Measurements from ENCODE around the gene GDF10.

The GDF10 gene

DNA sequence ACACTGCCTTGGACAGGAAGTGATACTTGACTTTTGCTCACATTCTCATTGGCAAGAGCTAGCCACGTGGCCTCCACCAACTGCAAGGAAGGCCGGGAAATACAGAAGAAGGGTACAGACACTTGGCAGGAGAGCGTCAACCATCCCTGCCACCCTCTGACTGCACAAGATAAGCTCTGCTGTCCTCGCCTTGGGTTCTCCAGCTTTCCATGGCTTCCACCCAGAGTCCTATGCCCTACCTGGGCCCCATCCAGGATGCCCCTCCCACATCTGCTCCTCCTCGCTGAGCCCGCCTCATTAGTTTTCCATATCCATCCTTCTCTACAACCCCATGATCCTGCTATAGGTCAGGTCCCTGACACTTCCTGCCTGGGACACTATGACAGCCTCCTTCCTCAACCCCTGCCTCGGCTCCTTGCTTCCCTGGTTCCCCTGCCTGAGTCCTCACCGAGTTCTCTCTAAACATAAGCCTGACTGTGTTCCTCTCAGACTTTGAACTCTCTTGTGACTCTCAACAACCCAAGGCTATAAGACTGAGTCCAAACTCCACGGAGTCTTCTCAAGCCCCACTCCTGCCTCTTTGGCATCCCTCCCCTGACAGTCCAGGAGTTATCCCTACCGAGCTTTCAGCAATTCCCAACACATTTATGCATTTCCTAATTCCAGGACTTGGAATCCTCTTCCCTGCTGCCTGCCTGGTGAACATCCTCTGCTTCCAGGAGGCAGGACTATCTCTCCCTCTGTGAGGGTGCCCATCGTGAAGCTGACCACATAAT, 23.2 kb upstream of the GDF10 start:
- DNase-seq (ENCODE audit: low read depth), result no peak
- Histone ChIP-seq H3K4me3 (ENCODE audit: low read length) (no peak overlapping the region), H3K9ac (ENCODE audit: low read length) (no peak overlapping the region), H3K27me3 (replicated peaks; ENCODE audit: control insufficient read depth, insufficient read depth, low read length) (peaks cover 43% of the 10 kb centered on the region), H3K4me1 (ENCODE audit: control insufficient read depth, insufficient read depth, low read length) (no peaks in the 10 kb centered on the region), H3K36me3 (ENCODE audit: control insufficient read depth, insufficient read depth, low read length, severe bottlenecking) (no peaks in the 10 kb centered on the region), H3K9me3 (ENCODE audit: control insufficient read depth, low read length) (peaks cover 23% of the 10 kb centered on the region)

DNA sequence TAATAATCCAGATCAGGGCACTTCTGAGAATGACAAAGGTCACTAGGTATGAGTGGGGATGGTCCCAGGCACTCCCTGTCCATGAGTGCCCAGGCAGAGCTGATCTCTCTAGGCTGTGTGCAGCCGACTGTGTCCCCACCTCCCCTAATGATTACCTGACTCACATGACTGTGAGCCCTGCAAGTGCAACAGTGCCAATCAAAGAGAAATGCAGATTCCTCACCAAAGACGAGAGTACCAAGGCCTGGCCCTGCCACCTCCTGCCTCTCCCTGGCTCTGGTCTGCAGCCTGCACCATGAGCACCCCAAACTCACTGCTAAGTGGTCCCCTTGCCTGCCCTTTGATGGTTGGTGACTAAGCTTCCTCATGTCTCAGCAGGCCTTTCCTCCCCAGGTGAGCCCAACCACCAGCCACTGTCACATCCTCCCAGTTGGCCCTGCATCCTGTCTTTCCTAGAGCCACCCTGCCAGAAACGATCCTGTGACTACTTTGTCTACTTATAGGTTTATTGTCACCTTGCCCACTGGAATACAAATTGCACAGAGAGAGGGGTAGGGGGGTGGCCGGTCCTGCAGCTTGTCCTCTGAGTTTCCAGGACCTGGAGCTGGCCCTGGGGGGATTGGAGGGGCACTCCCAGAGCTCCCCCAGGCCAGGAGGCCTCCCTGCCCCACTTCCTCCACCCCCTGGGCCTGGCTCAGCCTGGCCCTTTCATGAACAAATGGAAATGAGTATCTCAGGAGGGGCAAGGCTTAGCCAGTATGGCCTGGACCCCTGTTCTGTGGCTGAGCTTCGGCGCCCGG, 22.4 kb upstream of the GDF10 start:
- H3K36me3 ChIP-seq (ENCODE audit: control insufficient read depth, insufficient read depth, low read length, severe bottlenecking), result no peaks in the 10 kb centered on the region
- H3K4me3 ChIP-seq (ENCODE audit: low read length), result no peak overlapping the region
- H3K9me3 ChIP-seq (ENCODE audit: control insufficient read depth, low read length), result peaks cover 15% of the 10 kb centered on the region
- DNase-seq (ENCODE audit: low read depth), result no peak
- H3K4me1 ChIP-seq (ENCODE audit: control insufficient read depth, insufficient read depth, low read length), result no peaks in the 10 kb centered on the region
- H3K9ac ChIP-seq (ENCODE audit: low read length), result no peak overlapping the region
- peaks cover 44% of the 10 kb centered on the region for H3K27me3 ChIP-seq (replicated peaks; ENCODE audit: control insufficient read depth, insufficient read depth, low read length)

DNA sequence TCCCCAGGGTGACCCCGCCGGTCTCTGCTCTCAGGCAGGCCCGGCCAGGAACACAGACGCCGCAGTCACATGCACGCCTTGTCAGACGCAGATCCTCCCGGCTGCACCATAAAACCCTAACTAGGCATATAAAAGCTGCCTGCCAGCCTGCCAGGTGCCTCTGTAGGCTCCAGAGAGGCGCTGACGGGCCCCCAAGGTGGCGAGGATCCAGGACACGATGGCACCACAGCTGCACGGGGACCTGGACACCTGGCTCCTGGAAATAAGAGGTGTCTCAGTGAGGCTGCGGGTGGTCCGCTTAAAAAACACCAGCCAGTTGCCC, 21.9 kb upstream of the GDF10 start:
- no peak for DNase-seq (ENCODE audit: low read depth)
- no peaks in the 10 kb centered on the region for H3K36me3 ChIP-seq (ENCODE audit: control insufficient read depth, insufficient read depth, low read length, severe bottlenecking)
- no peak overlapping the region for H3K4me3 ChIP-seq (ENCODE audit: low read length)
- no peak overlapping the region for H3K9ac ChIP-seq (ENCODE audit: low read length)
- H3K4me1 ChIP-seq (ENCODE audit: control insufficient read depth, insufficient read depth, low read length), result no peaks in the 10 kb centered on the region
- H3K27me3 ChIP-seq (replicated peaks; ENCODE audit: control insufficient read depth, insufficient read depth, low read length), result peaks cover 44% of the 10 kb centered on the region
- H3K9me3 ChIP-seq (ENCODE audit: control insufficient read depth, low read length), result peaks cover 10% of the 10 kb centered on the region

DNA sequence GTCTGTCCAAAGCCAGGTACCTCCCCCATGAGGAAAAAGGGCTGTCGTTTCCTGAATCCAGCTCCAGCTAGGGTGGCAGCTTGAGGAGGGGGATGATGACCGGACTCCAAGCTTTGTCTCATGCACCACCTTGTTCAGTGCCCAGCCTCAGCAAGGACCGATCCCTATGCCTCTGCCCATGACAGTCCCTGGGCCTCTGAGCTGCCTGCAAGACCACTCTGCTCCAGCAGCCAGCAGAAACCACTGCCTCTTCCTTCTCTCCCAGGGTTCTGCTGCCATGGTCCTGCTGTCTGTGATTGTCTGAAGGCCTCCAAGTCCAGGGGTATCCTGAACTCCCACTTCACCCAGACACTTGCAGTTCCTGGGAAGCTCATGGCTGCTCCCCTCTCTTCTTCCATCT, 21.3 kb upstream of the GDF10 start:
- peaks cover 4% of the 10 kb centered on the region for H3K9me3 ChIP-seq (ENCODE audit: control insufficient read depth, low read length)
- no peak overlapping the region for H3K9ac ChIP-seq (ENCODE audit: low read length)
- H3K4me1 ChIP-seq (ENCODE audit: control insufficient read depth, insufficient read depth, low read length), result no peaks in the 10 kb centered on the region
- peaks cover 48% of the 10 kb centered on the region for H3K27me3 ChIP-seq (replicated peaks; ENCODE audit: control insufficient read depth, insufficient read depth, low read length)
- H3K36me3 ChIP-seq (ENCODE audit: control insufficient read depth, insufficient read depth, low read length, severe bottlenecking), result no peaks in the 10 kb centered on the region
- DNase-seq (ENCODE audit: low read depth), result no peak
- H3K4me3 ChIP-seq (ENCODE audit: low read length), result no peak overlapping the region

DNA sequence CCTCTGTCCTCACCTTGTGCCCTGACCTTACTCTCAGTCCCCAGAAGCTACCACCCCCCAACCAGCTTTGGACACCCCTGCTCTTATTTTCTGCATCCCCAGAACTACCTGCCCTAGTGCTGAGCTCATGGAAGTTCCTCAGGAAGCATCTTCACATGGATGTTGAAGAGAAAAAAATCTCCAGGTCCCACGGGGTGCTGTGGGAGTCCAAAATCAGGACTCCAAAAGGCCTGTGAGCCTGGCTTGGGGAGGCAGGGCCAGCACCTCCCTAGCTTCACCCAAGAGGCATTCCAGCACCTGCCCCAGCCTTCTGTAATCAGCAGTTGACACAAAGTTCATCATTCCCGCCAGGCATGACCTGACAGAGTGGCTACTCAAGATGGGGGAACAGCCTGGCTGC, 20.7 kb upstream of the GDF10 start:
- H3K27me3 ChIP-seq (replicated peaks; ENCODE audit: control insufficient read depth, insufficient read depth, low read length), result peaks cover 43% of the 10 kb centered on the region
- H3K36me3 ChIP-seq (ENCODE audit: control insufficient read depth, insufficient read depth, low read length, severe bottlenecking), result no peaks in the 10 kb centered on the region
- H3K4me1 ChIP-seq (ENCODE audit: control insufficient read depth, insufficient read depth, low read length), result no peaks in the 10 kb centered on the region
- H3K4me3 ChIP-seq (ENCODE audit: low read length), result no peak overlapping the region
- no peak overlapping the region for H3K9ac ChIP-seq (ENCODE audit: low read length)
- no peaks in the 10 kb centered on the region for H3K9me3 ChIP-seq (ENCODE audit: control insufficient read depth, low read length)
- DNase-seq (ENCODE audit: low read depth), result no peak

DNA sequence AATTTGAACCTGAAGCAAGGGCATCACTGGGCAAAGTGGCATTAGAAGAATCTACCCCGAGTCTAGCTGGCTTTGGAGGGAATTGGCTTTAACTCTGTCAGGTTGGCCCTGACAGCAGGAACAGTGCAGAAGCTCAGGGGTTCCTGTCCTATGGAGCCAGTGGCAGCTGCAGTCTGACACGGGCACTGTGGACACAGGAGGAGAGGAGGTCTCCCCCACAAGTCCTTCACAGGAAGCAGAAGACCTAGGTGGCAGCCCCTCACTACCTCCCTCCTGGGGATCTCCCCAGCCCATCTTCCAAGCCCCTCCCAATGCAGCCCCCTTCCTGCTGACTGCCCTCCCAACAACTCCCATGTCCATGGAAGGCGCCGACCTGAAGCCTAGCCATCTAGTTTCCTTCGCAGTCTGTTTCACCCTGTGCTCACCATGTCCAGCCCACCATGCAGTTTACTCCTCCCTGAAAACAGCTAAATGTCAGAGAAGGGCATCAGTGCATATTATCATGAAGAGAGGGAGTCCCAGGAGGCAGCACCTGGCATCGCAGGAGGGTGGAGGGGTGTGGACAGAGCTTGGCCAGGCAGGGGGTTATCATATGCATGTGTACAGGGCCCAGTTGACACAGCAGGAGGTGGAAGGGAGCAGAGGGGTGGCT, 17.9 kb upstream of the GDF10 start:
- Histone ChIP-seq H3K4me3 (ENCODE audit: low read length) (no peak overlapping the region), H3K4me1 (ENCODE audit: control insufficient read depth, insufficient read depth, low read length) (no peaks in the 10 kb centered on the region), H3K27me3 (replicated peaks; ENCODE audit: control insufficient read depth, insufficient read depth, low read length) (peaks cover 40% of the 10 kb centered on the region), H3K9me3 (ENCODE audit: control insufficient read depth, low read length) (no peaks in the 10 kb centered on the region), H3K36me3 (ENCODE audit: control insufficient read depth, insufficient read depth, low read length, severe bottlenecking) (no peaks in the 10 kb centered on the region), H3K9ac (ENCODE audit: low read length) (no peak overlapping the region)
- DNase-seq (ENCODE audit: low read depth), result no peak

DNA sequence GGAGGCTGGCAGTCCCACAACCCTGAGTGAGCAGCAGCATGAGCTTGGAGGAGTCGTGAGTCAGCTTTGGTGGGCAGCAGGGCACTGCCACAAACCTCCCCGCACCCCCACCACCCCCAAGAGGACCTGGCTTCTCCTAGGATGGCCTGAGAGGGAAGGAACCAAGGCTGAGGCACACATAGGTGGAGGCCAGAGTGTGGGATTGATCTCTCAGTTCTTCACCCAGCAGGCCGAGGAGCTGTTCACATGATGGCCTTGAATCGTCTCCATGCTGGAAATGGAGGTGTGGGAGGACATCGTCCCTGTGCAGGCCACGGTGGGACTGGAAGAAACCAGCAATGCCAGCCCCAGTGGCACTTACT, 17.4 kb upstream of the GDF10 start:
- no peak for DNase-seq (ENCODE audit: low read depth)
- Histone ChIP-seq H3K4me1 (ENCODE audit: control insufficient read depth, insufficient read depth, low read length) (no peaks in the 10 kb centered on the region), H3K9me3 (ENCODE audit: control insufficient read depth, low read length) (no peaks in the 10 kb centered on the region), H3K36me3 (ENCODE audit: control insufficient read depth, insufficient read depth, low read length, severe bottlenecking) (no peaks in the 10 kb centered on the region), H3K27me3 (replicated peaks; ENCODE audit: control insufficient read depth, insufficient read depth, low read length) (peaks cover 37% of the 10 kb centered on the region), H3K9ac (ENCODE audit: low read length) (no peak overlapping the region), H3K4me3 (ENCODE audit: low read length) (no peak overlapping the region)

DNA sequence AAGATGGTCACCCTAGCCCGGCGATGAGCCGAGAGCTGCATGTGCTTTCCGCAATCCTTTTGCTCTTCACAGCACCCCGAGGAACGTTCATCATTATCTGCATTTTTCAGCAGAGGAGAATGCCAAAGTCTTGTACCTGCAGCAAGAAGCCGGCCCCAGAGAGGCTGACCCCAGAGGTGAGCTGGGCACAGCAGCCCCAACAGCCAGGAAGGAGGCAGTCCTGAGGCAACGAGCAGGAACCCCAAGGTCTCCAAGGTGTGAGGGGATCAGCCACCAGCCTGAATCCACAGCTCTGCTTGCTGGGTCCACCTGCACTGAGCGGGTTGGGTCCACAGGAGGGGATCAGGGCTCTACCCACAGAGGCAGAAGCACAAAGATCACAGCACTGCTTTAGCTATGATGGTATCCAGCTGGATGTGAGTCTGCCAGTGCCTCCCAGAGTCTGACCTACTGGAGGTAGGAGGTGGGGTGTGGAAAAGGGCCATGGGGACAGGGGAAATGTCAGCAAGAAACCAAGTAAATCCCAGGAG, 16.8 kb upstream of the GDF10 start:
- H3K9ac ChIP-seq (ENCODE audit: low read length), result no peak overlapping the region
- H3K9me3 ChIP-seq (ENCODE audit: control insufficient read depth, low read length), result no peaks in the 10 kb centered on the region
- H3K4me3 ChIP-seq (ENCODE audit: low read length), result no peak overlapping the region
- DNase-seq (ENCODE audit: low read depth), result no peak
- no peaks in the 10 kb centered on the region for H3K4me1 ChIP-seq (ENCODE audit: control insufficient read depth, insufficient read depth, low read length)
- peaks cover 36% of the 10 kb centered on the region for H3K27me3 ChIP-seq (replicated peaks; ENCODE audit: control insufficient read depth, insufficient read depth, low read length)
- no peaks in the 10 kb centered on the region for H3K36me3 ChIP-seq (ENCODE audit: control insufficient read depth, insufficient read depth, low read length, severe bottlenecking)

DNA sequence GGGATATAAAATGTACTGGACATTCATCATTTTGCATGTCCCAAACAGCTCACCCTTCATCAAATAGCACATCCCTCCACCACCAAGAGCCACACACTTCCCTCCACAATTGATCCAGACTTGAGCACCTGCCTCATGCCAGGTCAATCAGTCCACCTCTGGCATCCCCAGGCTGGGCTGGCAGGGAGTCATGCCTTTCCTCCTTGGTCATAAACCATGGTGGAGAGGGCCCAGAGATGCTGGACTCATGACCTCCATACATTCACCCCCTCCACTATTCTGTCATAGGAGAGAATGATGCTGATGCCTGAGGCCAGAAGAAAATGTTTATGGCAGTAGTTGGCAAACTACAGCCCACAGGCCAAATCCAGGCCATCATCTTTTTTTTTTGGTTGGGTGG, 16.1 kb upstream of the GDF10 start:
- Histone ChIP-seq H3K9me3 (ENCODE audit: control insufficient read depth, low read length) (no peaks in the 10 kb centered on the region), H3K4me1 (ENCODE audit: control insufficient read depth, insufficient read depth, low read length) (no peaks in the 10 kb centered on the region), H3K4me3 (ENCODE audit: low read length) (no peak overlapping the region), H3K27me3 (replicated peaks; ENCODE audit: control insufficient read depth, insufficient read depth, low read length) (peaks cover 30% of the 10 kb centered on the region), H3K36me3 (ENCODE audit: control insufficient read depth, insufficient read depth, low read length, severe bottlenecking) (no peaks in the 10 kb centered on the region), H3K9ac (ENCODE audit: low read length) (no peak overlapping the region)
- DNase-seq (ENCODE audit: low read depth), result no peak

DNA sequence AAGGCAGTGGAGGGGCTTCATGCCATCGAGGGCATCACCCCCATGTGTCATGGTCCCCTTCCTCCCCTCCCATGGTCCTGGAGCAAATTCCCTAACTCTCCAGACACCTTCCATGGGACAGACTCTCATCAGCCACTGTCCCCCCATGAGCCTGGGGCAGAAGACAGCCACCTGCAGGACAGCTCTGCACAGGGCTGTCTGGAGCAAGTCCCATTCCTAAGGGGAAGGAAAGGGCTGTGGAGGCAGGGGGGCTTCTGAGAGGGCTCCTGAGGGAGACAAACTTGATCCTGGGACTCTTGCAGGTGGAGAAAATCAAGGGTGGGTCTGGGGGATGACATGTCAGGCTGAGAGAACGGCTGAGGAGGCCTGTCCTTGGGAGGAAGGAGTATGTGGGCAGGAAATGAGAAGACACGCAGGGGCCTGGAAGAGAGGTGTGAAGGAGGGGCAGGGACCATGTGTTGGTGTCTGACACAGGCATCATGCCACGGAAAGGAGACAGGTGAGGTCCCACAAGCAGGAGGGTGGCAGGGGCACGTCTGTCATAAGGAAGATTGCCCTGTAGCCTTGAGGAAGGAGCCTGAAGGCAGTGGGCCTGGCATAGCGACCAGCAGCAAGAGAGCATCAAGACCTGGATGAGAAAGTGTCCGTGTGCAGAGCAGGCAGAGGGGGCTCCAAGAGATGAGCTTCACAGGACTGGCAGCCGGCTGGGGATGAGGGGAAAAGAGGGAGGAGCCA, 14.4 kb upstream of the GDF10 start:
- peaks cover 41% of the 10 kb centered on the region for H3K27me3 ChIP-seq (replicated peaks; ENCODE audit: control insufficient read depth, insufficient read depth, low read length)
- no peak for DNase-seq (ENCODE audit: low read depth)
- H3K36me3 ChIP-seq (ENCODE audit: control insufficient read depth, insufficient read depth, low read length, severe bottlenecking), result no peaks in the 10 kb centered on the region
- H3K4me3 ChIP-seq (ENCODE audit: low read length), result no peak overlapping the region
- no peak overlapping the region for H3K9ac ChIP-seq (ENCODE audit: low read length)
- no peaks in the 10 kb centered on the region for H3K4me1 ChIP-seq (ENCODE audit: control insufficient read depth, insufficient read depth, low read length)
- H3K9me3 ChIP-seq (ENCODE audit: control insufficient read depth, low read length), result no peaks in the 10 kb centered on the region

DNA sequence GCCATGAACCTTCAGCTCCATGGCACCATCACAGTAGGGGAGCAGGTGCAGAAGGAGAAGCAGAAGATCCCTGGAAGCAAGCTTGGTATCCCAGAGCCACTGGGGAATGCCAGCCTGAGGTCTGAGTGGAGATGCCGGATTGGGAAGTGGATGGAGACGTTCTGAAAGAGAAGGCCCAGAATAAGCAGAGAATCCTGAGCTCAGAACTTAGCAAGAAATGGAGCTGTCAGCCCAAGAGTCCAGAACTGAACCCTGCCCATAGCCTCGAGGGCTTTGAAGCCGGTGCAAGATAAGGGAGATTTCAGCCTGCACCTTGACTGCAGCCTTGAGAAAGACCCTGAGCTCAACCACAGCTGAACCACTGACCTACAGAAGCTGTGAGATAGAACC, 13.9 kb upstream of the GDF10 start:
- no peaks in the 10 kb centered on the region for H3K9me3 ChIP-seq (ENCODE audit: control insufficient read depth, low read length)

More for the DNA sequence above, 13.9 kb upstream of the GDF10 start:
- H3K36me3 ChIP-seq (ENCODE audit: control insufficient read depth, insufficient read depth, low read length, severe bottlenecking), result no peaks in the 10 kb centered on the region
- no peak overlapping the region for H3K4me3 ChIP-seq (ENCODE audit: low read length)
- no peak overlapping the region for H3K9ac ChIP-seq (ENCODE audit: low read length)
- peaks cover 46% of the 10 kb centered on the region for H3K27me3 ChIP-seq (replicated peaks; ENCODE audit: control insufficient read depth, insufficient read depth, low read length)
- no peaks in the 10 kb centered on the region for H3K4me1 ChIP-seq (ENCODE audit: control insufficient read depth, insufficient read depth, low read length)
- no peak for DNase-seq (ENCODE audit: low read depth)

All from adipocyte (in vitro differentiated cells).